ENCODE measurements around the gene MATN1. TPM values are rescaled to one million over a fixed set of nuclear protein-coding genes. Genes with fewer than 3 reads are reported as not detected.

Gene MATN1
- total RNA-seq, 1 experiment from 2014 or later: 0.24 TPM

GRCh38 chr1:30705698-30706097 lies 17.7 kb downstream of the MATN1 start:
- H3K27ac Mint-ChIP-seq: no peak overlapping the region
- CTCF ChIA-PET: no interaction called here
- TF ChIP-seq ZNF219 (CRISPR knock-in tag; IDR thresholded peaks at IDR 0.05; ENCODE audit: borderline replicate concordance) (no peak), ETV6 (CRISPR knock-in tag; IDR thresholded peaks at IDR 0.05) (no peak), IRF2 (CRISPR knock-in tag; IDR thresholded peaks at IDR 0.05; ENCODE audit: borderline replicate concordance, low read depth) (no peak), ZSCAN18 (CRISPR knock-in tag; IDR thresholded peaks at IDR 0.05) (no peak), MYBL2 (CRISPR knock-in tag; IDR thresholded peaks at IDR 0.05) (no peak), MAX (CRISPR knock-in tag; IDR thresholded peaks at IDR 0.05) (no peak), STAT6 (CRISPR knock-in tag; conservative IDR thresholded peaks at IDR 0.05; ENCODE audit: low read depth) (no peak), RELA (CRISPR knock-in tag; IDR thresholded peaks at IDR 0.05; ENCODE audit: borderline replicate concordance) (no peak), GRHL2 (CRISPR knock-in tag; IDR thresholded peaks at IDR 0.05; ENCODE audit: insufficient replicate concordance, severe bottlenecking) (no peak), FOXK1 (CRISPR knock-in tag; IDR thresholded peaks at IDR 0.05) (no peak), SMAD4 (CRISPR knock-in tag; IDR thresholded peaks at IDR 0.05) (no peak), ZNF263 (CRISPR knock-in tag; IDR thresholded peaks at IDR 0.05; ENCODE audit: low read depth) (no peak), ZBTB21 (CRISPR knock-in tag; IDR thresholded peaks at IDR 0.05; ENCODE audit: borderline replicate concordance) (no peak), ZNF138 (CRISPR knock-in tag; conservative IDR thresholded peaks at IDR 0.05) (no peak), CREB1 (CRISPR knock-in tag; IDR thresholded peaks at IDR 0.05) (no peak), EMX1 (CRISPR knock-in tag; IDR thresholded peaks at IDR 0.05) (no peak), GABPB1 (CRISPR knock-in tag; IDR thresholded peaks at IDR 0.05) (no peak), OVOL2 (CRISPR knock-in tag; IDR thresholded peaks at IDR 0.05; ENCODE audit: borderline replicate concordance) (no peak)
- TF ChIP-seq, protein P1, sequence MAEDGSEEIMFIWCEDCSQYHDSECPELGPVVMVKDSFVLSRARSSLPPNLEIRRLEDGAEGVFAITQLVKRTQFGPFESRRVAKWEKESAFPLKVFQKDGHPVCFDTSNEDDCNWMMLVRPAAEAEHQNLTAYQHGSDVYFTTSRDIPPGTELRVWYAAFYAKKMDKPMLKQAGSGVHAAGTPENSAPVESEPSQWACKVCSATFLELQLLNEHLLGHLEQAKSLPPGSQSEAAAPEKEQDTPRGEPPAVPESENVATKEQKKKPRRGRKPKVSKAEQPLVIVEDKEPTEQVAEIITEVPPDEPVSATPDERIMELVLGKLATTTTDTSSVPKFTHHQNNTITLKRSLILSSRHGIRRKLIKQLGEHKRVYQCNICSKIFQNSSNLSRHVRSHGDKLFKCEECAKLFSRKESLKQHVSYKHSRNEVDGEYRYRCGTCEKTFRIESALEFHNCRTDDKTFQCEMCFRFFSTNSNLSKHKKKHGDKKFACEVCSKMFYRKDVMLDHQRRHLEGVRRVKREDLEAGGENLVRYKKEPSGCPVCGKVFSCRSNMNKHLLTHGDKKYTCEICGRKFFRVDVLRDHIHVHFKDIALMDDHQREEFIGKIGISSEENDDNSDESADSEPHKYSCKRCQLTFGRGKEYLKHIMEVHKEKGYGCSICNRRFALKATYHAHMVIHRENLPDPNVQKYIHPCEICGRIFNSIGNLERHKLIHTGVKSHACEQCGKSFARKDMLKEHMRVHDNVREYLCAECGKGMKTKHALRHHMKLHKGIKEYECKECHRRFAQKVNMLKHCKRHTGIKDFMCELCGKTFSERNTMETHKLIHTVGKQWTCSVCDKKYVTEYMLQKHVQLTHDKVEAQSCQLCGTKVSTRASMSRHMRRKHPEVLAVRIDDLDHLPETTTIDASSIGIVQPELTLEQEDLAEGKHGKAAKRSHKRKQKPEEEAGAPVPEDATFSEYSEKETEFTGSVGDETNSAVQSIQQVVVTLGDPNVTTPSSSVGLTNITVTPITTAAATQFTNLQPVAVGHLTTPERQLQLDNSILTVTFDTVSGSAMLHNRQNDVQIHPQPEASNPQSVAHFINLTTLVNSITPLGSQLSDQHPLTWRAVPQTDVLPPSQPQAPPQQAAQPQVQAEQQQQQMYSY (CRISPR knock-in tag; IDR thresholded peaks at IDR 0.05): no peak
- TF ChIP-seq, protein P2, sequence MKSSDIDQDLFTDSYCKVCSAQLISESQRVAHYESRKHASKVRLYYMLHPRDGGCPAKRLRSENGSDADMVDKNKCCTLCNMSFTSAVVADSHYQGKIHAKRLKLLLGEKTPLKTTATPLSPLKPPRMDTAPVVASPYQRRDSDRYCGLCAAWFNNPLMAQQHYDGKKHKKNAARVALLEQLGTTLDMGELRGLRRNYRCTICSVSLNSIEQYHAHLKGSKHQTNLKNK (CRISPR knock-in tag; IDR thresholded peaks at IDR 0.05): no peak
- H3K27me3 Mint-ChIP-seq (ENCODE audit: low read depth): no peaks in the 10 kb centered on the region
- peaks cover 3% of the 10 kb centered on the region; the same call in 1 of the 2 replicates for H3K4me1 Mint-ChIP-seq
- ATAC-seq (no peak), DNase-seq (ENCODE audit: low spot score) (no peak)
- H3K36me3 Mint-ChIP-seq: no peaks in the 10 kb centered on the region
- no peaks in the 10 kb centered on the region for H3K9me3 Mint-ChIP-seq
- POLR2A ChIA-PET: no interaction called here
- no peak overlapping the region for H3K4me3 Mint-ChIP-seq

All from WTC11 (cell line).